Subcutaneous adipose tissue (tissue), 4 donors: Measurements from ENCODE around the gene KCNMA1. TPM values are rescaled to one million over a fixed set of nuclear protein-coding genes. Genes with fewer than 3 reads are reported as not detected.

ENCODE experiments used
- CTCF ChIP-seq: fragments of 450-650 bp; IDR thresholded peaks from one replicate; pipeline ENCODE4 v1.5.1; 2016; ENCODE audit warnings: low read depth, mild to moderate bottlenecking, control low read depth, antibody characterized with exemption, moderate library complexity
- total RNA-seq, 4 donors: library from RNA; depleted of rRNA; stranded (reverse); fragments of >200 nt; gene quantifications; one replicate each; pipeline ENCODE4 v1.1.0, GENCODE V29; 2016

Gene KCNMA1
- total RNA-seq, 4 donors from 2014 or later: 10.3 to 91.5 (median 23.8) TPM

- TF ChIP-seq CTCF: no peak
These were observed 135.8 kb downstream of the KCNMA1 start for GRCh38 chr10:77501846-77502261.

- TF ChIP-seq CTCF: no peak
These were observed 136.3 kb downstream of the KCNMA1 start for GRCh38 chr10:77501152-77501845.

GRCh38 chr10:77500754-77501151 lies 136.9 kb downstream of the KCNMA1 start:
- TF ChIP-seq CTCF: no peak

GRCh38 chr10:77498829-77499228 lies 138.8 kb downstream of the KCNMA1 start:
- no peak for TF ChIP-seq CTCF

GRCh38 chr10:77498210-77498609 lies 139.4 kb downstream of the KCNMA1 start:
- TF ChIP-seq CTCF: no peak

- TF ChIP-seq CTCF: no peak
These were observed 139.9 kb downstream of the KCNMA1 start for GRCh38 chr10:77497748-77498147.

GRCh38 chr10:77496941-77497420 lies 140.6 kb downstream of the KCNMA1 start:
- TF ChIP-seq CTCF: no peak
